Measurements from ENCODE around the gene ENTPD3.

The ENTPD3 gene

GRCh38 chr3:40452057-40452456 lies 65.1 kb downstream of the ENTPD3 start:
- no peak for DNase-seq (ENCODE audit: low spot score)
- TF ChIP-seq, protein P1, sequence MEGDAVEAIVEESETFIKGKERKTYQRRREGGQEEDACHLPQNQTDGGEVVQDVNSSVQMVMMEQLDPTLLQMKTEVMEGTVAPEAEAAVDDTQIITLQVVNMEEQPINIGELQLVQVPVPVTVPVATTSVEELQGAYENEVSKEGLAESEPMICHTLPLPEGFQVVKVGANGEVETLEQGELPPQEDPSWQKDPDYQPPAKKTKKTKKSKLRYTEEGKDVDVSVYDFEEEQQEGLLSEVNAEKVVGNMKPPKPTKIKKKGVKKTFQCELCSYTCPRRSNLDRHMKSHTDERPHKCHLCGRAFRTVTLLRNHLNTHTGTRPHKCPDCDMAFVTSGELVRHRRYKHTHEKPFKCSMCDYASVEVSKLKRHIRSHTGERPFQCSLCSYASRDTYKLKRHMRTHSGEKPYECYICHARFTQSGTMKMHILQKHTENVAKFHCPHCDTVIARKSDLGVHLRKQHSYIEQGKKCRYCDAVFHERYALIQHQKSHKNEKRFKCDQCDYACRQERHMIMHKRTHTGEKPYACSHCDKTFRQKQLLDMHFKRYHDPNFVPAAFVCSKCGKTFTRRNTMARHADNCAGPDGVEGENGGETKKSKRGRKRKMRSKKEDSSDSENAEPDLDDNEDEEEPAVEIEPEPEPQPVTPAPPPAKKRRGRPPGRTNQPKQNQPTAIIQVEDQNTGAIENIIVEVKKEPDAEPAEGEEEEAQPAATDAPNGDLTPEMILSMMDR (IDR thresholded peaks at IDR 0.05; ENCODE audit: extremely low read depth, missing control alignments): no peak

- no peak for DNase-seq (ENCODE audit: low spot score)
- TF ChIP-seq, protein P1 (IDR thresholded peaks at IDR 0.05; ENCODE audit: extremely low read depth, missing control alignments): no peak
Observed at GRCh38 chr3:40452562-40452875, 65.5 kb downstream of the ENTPD3 start.

- DNase-seq (ENCODE audit: low spot score): peak; percentile 95
- TF ChIP-seq, protein P1 (IDR thresholded peaks at IDR 0.05; ENCODE audit: extremely low read depth, missing control alignments): no peak
Observed at GRCh38 chr3:40452876-40453730, 66.1 kb downstream of the ENTPD3 start.

DNA sequence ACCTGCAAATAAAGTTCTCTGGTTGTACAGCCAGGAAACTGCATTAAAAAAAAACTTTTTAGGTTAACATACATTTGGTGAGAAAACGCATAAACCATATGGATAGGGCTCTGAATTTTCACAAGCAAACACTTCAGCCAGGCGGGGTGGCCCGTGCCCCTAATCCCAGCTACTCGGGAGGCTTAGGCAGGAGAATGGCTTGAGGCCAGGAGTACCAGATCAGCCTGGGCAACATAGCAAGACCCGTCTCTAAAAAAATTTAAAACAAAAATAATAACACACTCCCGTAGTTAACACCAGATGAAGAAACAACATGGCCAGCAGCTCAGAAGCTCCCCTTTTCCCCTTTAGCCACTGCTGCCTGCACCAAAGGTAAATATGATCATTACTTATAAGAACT lies 66.9 kb downstream of the ENTPD3 start:
- DNase-seq (ENCODE audit: low spot score): no peak
- TF ChIP-seq, protein P1 (IDR thresholded peaks at IDR 0.05; ENCODE audit: extremely low read depth, missing control alignments): no peak

DNA sequence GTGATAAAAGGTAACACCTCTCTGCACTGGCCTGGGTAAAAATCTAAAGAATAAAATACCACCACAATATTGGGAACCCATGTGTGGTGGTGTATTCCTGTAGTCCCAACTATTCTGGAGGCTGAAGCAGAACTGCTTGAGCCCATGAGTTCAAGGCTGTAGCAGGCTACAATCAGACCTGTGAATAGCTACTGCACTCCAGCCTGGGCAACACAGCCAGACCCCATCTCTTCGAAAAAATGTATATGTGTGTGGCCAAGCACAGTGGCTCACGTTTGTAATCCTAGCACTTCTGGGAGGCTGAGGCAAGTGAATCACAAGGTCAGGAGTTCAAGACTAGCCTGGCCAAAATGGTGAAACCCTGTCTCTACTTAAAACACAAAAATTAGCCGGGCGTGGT lies 68.3 kb downstream of the ENTPD3 start:
- TF ChIP-seq, protein P1 (IDR thresholded peaks at IDR 0.05; ENCODE audit: extremely low read depth, missing control alignments): no peak
- DNase-seq (ENCODE audit: low spot score): no peak

DNA sequence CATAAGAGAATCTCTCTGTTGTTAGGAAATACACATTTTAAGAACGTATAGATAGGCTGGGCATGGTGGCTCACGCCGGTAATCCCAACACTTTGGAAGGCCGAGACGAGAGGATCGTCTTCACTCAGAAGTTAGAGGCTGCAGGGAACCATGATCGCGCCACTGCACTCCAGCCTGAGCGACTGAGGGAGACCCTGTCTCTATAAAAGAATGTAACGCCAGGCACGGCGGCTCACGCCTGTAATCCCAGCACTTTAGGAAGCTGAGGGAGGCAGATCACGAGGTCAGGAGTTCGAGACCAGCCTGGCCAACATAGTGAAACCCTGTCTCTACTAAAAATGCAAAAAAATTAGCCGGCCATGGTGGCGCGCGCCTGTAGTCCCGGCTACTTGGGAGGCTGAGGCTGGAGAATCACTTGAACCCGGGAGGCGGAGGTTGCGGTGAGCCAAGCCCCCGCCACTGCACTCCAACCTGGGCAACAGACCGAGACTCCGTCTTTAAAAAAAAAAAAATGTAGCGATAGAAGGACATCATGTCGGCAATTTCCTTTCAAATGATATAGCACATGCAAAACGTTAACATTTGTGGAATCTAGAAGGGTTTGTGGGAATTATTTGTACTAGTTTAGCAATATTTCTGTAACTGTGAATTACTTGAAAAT lies 69.4 kb downstream of the ENTPD3 start:
- no peak for DNase-seq (ENCODE audit: low spot score)

More for the DNA sequence above, 69.4 kb downstream of the ENTPD3 start:
- TF ChIP-seq, protein P1 (IDR thresholded peaks at IDR 0.05; ENCODE audit: extremely low read depth, missing control alignments): no peak

Measured in GM20000 (cell line).